Trophoblast cell (in vitro differentiated cells and primary cell): ENCODE results near the gene ELK1.
"Not testable (repeated sequence)": the region's sequence is repeated elsewhere in the genome, so short reads cannot be mapped to it uniquely, and the experiment has no call there.

ENCODE experiments used
- DNase-seq, 2 donors: peaks; one replicate each; pipeline ENCODE4 v3.0.0-alpha.2; 2016
- H2AFZ ChIP-seq: 2 replicates; pipeline ENCODE4 v1.6.1; 2013; ENCODE audit warnings: low read length, moderate library complexity, mild to moderate bottlenecking; ENCODE audit not compliant: insufficient read depth, poor library complexity
- H2AK5ac ChIP-seq: 2 replicates; pipeline ENCODE4 v1.6.1; 2013; ENCODE audit warnings: mild to moderate bottlenecking, low read length
- H2BK120ac ChIP-seq: 2 replicates; pipeline ENCODE4 v1.6.1; 2013; ENCODE audit warnings: low read length, mild to moderate bottlenecking, moderate library complexity; ENCODE audit not compliant: insufficient read depth, poor library complexity
- H2BK12ac ChIP-seq: 2 replicates; pipeline ENCODE4 v1.6.1; 2013; ENCODE audit warnings: mild to moderate bottlenecking, low read length, moderate library complexity
- H2BK5ac ChIP-seq: 2 replicates; pipeline ENCODE4 v1.6.1; 2013; ENCODE audit warnings: low read length, low read depth, moderate library complexity, mild to moderate bottlenecking; ENCODE audit not compliant: poor library complexity
- H3K14ac ChIP-seq: 2 replicates; pipeline ENCODE4 v1.6.1; 2013; ENCODE audit warnings: mild to moderate bottlenecking, low read length
- H3K18ac ChIP-seq: 2 replicates; pipeline ENCODE4 v1.6.1; 2013; ENCODE audit warnings: mild to moderate bottlenecking, low read length
- H3K23ac ChIP-seq: 2 replicates; pipeline ENCODE4 v1.6.1; 2013; ENCODE audit warnings: low read length
- H3K27ac ChIP-seq: 2 replicates; pipeline ENCODE4 v1.5.1; 2013; ENCODE audit warnings: low read depth, mild to moderate bottlenecking, inconsistent platforms, low read length, moderate library complexity
- H3K27me3 ChIP-seq: 2 replicates; pipeline ENCODE4 v1.6.1; 2013; ENCODE audit warnings: inconsistent platforms, mild to moderate bottlenecking, low read length, moderate library complexity; ENCODE audit not compliant: insufficient read depth
- H3K36me3 ChIP-seq, 2 experiments: 1 replicate in 1 of 2; 2 replicates in 1 of 2; pipeline ENCODE4 v1.6.1; 2013; ENCODE audit warnings: low read length in 2 of 2, mild to moderate bottlenecking in 2 of 2, moderate library complexity in 1 of 2; ENCODE audit not compliant: insufficient read depth in 2 of 2, control insufficient read depth in 1 of 2
- H3K4ac ChIP-seq: 2 replicates; pipeline ENCODE4 v1.6.1; 2013; ENCODE audit warnings: low read depth, mild to moderate bottlenecking, low read length, moderate library complexity
- H3K4me1 ChIP-seq, 2 experiments: 1 replicate in 1 of 2; 2 replicates in 1 of 2; pipeline ENCODE4 v1.6.1; 2013; ENCODE audit warnings: low read length in 2 of 2, mild to moderate bottlenecking in 2 of 2, moderate library complexity in 1 of 2; ENCODE audit not compliant: insufficient read depth in 2 of 2, control insufficient read depth in 1 of 2
- H3K4me2 ChIP-seq: 2 replicates; pipeline ENCODE4 v1.6.1; 2013; ENCODE audit warnings: inconsistent platforms, mild to moderate bottlenecking, low read length, moderate library complexity
- H3K4me3 ChIP-seq: 2 replicates; pipeline ENCODE4 v1.5.1; 2013; ENCODE audit warnings: mild to moderate bottlenecking, low read depth, low read length, inconsistent platforms
- H3K79me1 ChIP-seq: one replicate; pipeline ENCODE4 v1.6.1; 2013; ENCODE audit warnings: low read length
- H3K79me2 ChIP-seq: 2 replicates; pipeline ENCODE4 v1.6.1; 2013; ENCODE audit warnings: low read length, mild to moderate bottlenecking; ENCODE audit not compliant: control insufficient read depth, insufficient read depth, poor library complexity
- H3K9ac ChIP-seq: 2 replicates; pipeline ENCODE4 v1.6.1; 2013; ENCODE audit warnings: mild to moderate bottlenecking, low read length
- H3K9me3 ChIP-seq: 2 replicates; pipeline ENCODE4 v1.6.1; 2013; ENCODE audit warnings: low read depth, mild to moderate bottlenecking, control low read depth, inconsistent platforms, low read length; ENCODE audit not compliant: insufficient read depth
- H4K12ac ChIP-seq: 2 replicates; pipeline ENCODE4 v1.6.1; 2013; ENCODE audit warnings: low read depth, mild to moderate bottlenecking, low read length, moderate library complexity
- H4K8ac ChIP-seq: 2 replicates; pipeline ENCODE4 v1.6.1; 2013; ENCODE audit warnings: low read depth, mild to moderate bottlenecking, low read length, moderate library complexity
- H4K91ac ChIP-seq: one replicate; pipeline ENCODE4 v1.6.1; 2013; ENCODE audit warnings: low read depth, mild to moderate bottlenecking, low read length, moderate library complexity
- WGBS: extraction: QIAGEN DNeasy Blood & Tissue Kit; methylation state at CpG from one replicate; pipeline ENCODE4 v1.1.7; 2013; ENCODE audit warnings: missing lambda C conversion rate; ENCODE audit not compliant: insufficient read length, insufficient coverage; ENCODE audit errors: extremely low coverage; 5-methylcytosine and 5-hydroxymethylcytosine counted together

The ELK1 gene

GRCh38 chrX:47607091-47607490 is 43.3 kb downstream of the ELK1 start:
- H2AK5ac ChIP-seq: no peak overlapping the region
- no peak overlapping the region for H2BK5ac ChIP-seq
- H3K79me1 ChIP-seq: peaks cover 2% of the 10 kb centered on the region
- H3K23ac ChIP-seq: no peak overlapping the region
- no peak overlapping the region for H4K12ac ChIP-seq
- H3K4me1 ChIP-seq: peaks cover 6 to 7% of the 10 kb centered on the region in 2 experiments
- H3K14ac ChIP-seq: no peak overlapping the region
- no peaks in the 10 kb centered on the region for H3K79me2 ChIP-seq
- no peak overlapping the region for H4K91ac ChIP-seq
- no peaks in the 10 kb centered on the region for H3K9me3 ChIP-seq
- no peak overlapping the region for H2BK120ac ChIP-seq
- H3K36me3 ChIP-seq: no peaks in the 10 kb centered on the region
- no peak overlapping the region for H2AFZ ChIP-seq
- no peak overlapping the region for H3K18ac ChIP-seq
- DNase-seq: no peak
- H3K4ac ChIP-seq: no peak overlapping the region
- H3K4me2 ChIP-seq: no peak overlapping the region
- no peak overlapping the region for H3K9ac ChIP-seq
- no peak overlapping the region for H3K4me3 ChIP-seq
- no peak overlapping the region for H2BK12ac ChIP-seq
- no peak overlapping the region for H3K27ac ChIP-seq
- H4K8ac ChIP-seq: no peak overlapping the region
- no peaks in the 10 kb centered on the region for H3K27me3 ChIP-seq

GRCh38 chrX:47605024-47605423 is 45.3 kb downstream of the ELK1 start:
- Histone ChIP-seq H3K9ac (no peak overlapping the region), H2BK120ac (no peak overlapping the region), H2AFZ (no peak overlapping the region), H2BK5ac (no peak overlapping the region), H3K18ac (no peak overlapping the region), H3K4me1 (peaks cover 6 to 7% of the 10 kb centered on the region in 2 experiments), H3K4me2 (no peak overlapping the region), H3K79me1 (peaks cover 2% of the 10 kb centered on the region), H4K8ac (no peak overlapping the region), H3K9me3 (no peaks in the 10 kb centered on the region), H4K91ac (no peak overlapping the region), H3K79me2 (no peaks in the 10 kb centered on the region), H3K23ac (no peak overlapping the region), H3K27ac (no peak overlapping the region), H2AK5ac (no peak overlapping the region), H3K14ac (no peak overlapping the region), H4K12ac (no peak overlapping the region), H2BK12ac (no peak overlapping the region), H3K27me3 (no peaks in the 10 kb centered on the region), H3K36me3 (no peaks in the 10 kb centered on the region), H3K4me3 (no peak overlapping the region), H3K4ac (no peak overlapping the region)
- no peak for DNase-seq
- no CpG with 5 or more reads among the region's 9 CpGs for WGBS

GRCh38 chrX:47603125-47603524 is 47.2 kb downstream of the ELK1 start:
- not testable (repeated sequence) for H3K27ac ChIP-seq, H3K18ac ChIP-seq, H4K12ac ChIP-seq, H3K9me3 ChIP-seq, H2BK5ac ChIP-seq, H3K9ac ChIP-seq, H2BK12ac ChIP-seq, H3K36me3 ChIP-seq, DNase-seq, H3K79me2 ChIP-seq, H3K14ac ChIP-seq, H2AK5ac ChIP-seq, H4K8ac ChIP-seq, H3K4me3 ChIP-seq, H3K79me1 ChIP-seq, H3K4me1 ChIP-seq, H3K4me2 ChIP-seq, H2AFZ ChIP-seq, H2BK120ac ChIP-seq, H3K27me3 ChIP-seq, H3K4ac ChIP-seq, H3K23ac ChIP-seq, H4K91ac ChIP-seq
- WGBS: no CpG with 5 or more reads among the region's 4 CpGs

- Histone ChIP-seq H3K27ac (no peak overlapping the region), H3K4me3 (no peak overlapping the region), H3K14ac (no peak overlapping the region), H2BK12ac (no peak overlapping the region), H3K18ac (no peak overlapping the region), H3K79me1 (no peaks in the 10 kb centered on the region), H2BK120ac (no peak overlapping the region), H3K4ac (no peak overlapping the region), H4K12ac (no peak overlapping the region), H3K23ac (no peak overlapping the region), H2AFZ (no peak overlapping the region), H3K9me3 (no peaks in the 10 kb centered on the region), H2AK5ac (no peak overlapping the region), H3K9ac (no peak overlapping the region), H3K79me2 (no peaks in the 10 kb centered on the region), H3K36me3 (no peaks in the 10 kb centered on the region), H3K4me1 (no peaks in the 10 kb centered on the region), H3K27me3 (no peaks in the 10 kb centered on the region), H4K91ac (no peak overlapping the region), H2BK5ac (no peak overlapping the region), H3K4me2 (no peak overlapping the region), H4K8ac (no peak overlapping the region)
- DNase-seq: no peak
- WGBS: no CpG with 5 or more reads among the region's 3 CpGs
Observed at GRCh38 chrX:47597222-47597621, 53.1 kb downstream of the ELK1 start.
